ENCODE data around the gene TPBGL.

TPBGL gene

DNA sequence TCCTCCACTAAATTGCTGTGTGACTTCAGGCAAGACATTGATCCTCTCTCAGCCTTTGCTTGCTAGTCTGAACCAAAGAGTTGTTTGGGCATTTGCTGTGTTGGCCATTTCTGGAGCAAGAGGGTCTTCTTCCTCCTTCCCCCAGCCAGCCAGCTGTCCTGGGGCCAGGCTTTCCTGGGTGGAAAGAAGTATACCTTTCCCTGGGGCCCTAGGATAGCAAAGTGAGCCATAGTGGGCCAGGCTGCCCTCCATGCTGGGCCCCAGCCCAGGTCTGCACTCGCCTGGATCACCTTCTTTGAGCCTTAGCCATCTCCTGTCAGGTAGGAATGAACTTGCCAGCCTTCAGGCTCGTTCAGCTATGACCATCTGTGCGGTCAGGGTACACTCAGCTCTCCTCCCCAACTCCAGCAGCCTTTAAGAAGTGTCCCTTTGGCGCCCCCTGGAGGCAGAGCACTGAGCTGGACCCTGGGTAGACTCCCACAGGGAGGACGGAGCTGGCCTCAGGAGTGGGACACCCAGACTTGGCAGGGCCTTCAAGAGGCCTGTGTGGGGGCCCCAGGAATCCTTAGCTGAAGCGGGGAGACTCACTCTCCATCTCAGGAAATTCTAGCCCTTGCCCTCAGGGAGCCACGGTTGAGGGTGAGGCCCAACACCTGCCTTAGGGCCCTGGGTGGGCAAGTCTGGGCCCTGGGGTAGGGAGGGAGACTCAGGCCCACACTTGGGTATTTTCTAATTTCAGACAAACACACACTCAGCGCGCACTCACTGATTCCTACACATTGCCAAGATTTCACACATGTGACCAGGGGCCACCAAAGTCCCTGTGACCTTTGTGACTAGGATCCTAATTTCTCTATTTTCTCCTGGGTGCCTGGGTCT, 35.6 kb upstream of the TPBGL start:
- DNase-seq (ENCODE audit: low read depth, low spot score), result peak; percentile 51

DNA sequence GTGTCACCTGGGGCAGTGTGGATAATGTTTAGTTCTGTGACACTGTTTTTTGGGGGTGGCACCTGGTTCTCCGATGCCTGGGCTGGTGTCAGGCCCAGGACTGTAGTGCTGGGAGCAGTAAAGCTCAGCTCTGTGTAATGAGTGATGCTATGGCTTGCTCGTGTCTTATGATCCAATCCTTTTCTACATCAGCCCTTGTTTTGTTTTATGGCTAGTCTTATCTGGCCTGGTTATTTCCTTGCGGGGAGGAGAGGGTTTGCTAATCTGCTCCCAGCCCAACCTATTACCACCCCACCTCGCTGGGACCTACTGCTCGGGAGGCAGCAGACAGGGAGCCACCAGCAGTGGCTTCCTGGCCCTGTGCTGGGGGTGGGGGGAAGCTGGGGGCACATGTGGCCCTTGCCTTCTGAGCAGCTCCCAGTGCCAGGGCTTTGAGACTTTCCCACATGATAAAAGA, 35.0 kb upstream of the TPBGL start:
- no peak for DNase-seq (ENCODE audit: low read depth, low spot score)

More for the DNA sequence above, 35.6 kb upstream of the TPBGL start:
- H3K4me3 ChIP-seq (ENCODE audit: low read length), result no peak overlapping the region

DNA sequence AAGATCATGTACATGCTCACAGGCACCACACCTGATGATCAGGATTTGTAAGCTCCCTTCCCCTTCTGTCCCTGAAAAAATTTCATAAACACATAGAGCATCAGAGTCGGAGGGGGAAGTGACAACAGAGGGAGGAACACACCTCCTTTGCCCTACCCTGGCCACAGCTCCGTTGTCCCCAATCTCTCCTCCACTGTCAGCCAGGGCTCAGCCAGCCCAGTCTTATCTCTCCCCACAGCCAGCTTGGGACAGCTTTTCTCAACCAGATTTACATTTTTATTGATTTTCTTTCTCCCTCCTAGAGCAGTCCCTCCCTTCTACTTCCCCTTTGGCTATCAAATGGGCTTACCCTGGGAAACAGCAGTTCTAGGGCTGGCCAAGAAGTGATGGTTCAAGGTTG, 32.1 kb upstream of the TPBGL start:
- no peak for DNase-seq (ENCODE audit: low read depth, low spot score)
- no peak overlapping the region for H3K4me3 ChIP-seq (ENCODE audit: low read length)

More for the DNA sequence above, 35.0 kb upstream of the TPBGL start:
- no peak overlapping the region for H3K4me3 ChIP-seq (ENCODE audit: low read length)

DNA sequence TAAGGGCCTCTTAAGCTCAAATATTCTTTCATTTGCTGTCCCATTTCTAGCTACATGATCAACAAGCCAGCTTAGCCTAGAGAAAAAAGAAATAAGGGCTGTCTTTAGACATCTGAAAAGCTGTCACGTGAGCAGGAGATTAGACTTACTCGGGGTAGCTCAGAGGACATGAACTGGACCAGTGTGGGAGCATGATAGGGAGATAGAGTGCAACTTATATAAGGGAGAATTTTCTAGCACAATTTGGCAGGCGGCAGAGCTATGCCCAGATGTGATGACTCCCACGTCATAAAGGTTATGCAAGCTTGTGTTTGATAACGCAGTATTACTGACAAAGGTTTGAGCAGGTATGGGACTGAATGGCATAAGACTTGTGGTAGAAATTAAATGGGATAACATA, 28.2 kb upstream of the TPBGL start:
- no peak overlapping the region for H3K4me3 ChIP-seq (ENCODE audit: low read length)
- DNase-seq (ENCODE audit: low read depth, low spot score), result no peak

DNA sequence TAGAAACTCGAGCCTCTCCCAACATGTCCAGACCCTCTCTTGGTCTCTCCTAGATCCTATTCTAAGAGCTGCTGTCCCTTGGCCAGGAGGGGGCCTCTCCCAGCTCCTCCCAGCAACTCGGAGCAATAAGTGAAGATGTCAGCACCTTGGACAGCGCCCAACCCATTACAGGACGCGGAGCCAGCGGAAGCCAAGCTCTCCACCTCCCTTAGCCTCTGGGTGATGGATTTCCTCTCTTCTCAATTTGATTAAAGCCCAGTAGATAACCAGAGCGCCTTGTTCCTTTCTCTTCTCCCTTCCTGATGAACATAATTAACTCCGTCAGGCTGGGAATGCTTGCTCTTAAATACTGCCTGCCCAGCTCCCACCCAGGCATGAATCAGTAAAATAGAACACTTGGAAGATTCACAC, 26.2 kb upstream of the TPBGL start:
- peak; percentile 86 for DNase-seq (ENCODE audit: low read depth, low spot score)
- no peak overlapping the region for H3K4me3 ChIP-seq (ENCODE audit: low read length)

DNA sequence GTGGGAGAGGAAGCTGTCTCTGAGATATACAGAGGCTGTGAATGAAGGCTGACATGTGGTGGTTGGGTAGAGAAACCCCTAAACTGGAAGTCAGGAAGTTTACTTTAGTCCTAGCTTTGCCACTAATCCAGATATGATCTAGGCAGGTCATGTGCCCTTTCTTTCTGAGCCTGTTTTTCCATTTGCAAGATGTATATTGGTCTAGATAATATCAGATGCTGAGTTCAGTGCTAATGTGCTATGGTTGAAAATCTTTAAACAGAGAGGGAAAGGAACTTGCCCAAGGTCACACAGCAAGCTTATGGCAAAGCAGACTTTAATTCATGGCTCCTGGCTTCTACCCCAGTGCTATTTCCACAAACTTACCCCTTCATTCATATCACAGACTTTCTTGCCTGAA, 25.7 kb upstream of the TPBGL start:
- no peak for DNase-seq (ENCODE audit: low read depth, low spot score)
- no peak overlapping the region for H3K4me3 ChIP-seq (ENCODE audit: low read length)

DNA sequence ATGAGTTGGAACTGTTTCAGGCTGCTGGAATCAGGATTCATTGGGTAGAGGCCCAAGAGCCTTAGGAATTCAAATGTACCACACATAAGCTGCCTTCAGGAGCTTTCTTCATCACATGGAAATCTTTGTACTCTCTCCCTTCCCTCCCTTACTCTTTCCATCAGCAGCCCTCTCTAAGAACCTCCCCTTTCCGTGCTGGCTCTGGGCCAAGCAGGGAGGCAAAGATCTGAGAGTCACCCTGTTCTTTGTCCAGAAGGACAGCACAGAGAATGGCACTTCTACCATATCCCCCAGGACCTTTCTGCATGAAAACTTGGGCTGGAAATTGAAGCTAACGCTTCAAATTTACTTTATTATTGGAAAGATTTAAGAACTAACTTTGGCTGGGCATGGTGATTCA, 20.7 kb upstream of the TPBGL start:
- DNase-seq (ENCODE audit: low read depth, low spot score), result no peak
- no peak overlapping the region for H3K4me3 ChIP-seq (ENCODE audit: low read length)

DNA sequence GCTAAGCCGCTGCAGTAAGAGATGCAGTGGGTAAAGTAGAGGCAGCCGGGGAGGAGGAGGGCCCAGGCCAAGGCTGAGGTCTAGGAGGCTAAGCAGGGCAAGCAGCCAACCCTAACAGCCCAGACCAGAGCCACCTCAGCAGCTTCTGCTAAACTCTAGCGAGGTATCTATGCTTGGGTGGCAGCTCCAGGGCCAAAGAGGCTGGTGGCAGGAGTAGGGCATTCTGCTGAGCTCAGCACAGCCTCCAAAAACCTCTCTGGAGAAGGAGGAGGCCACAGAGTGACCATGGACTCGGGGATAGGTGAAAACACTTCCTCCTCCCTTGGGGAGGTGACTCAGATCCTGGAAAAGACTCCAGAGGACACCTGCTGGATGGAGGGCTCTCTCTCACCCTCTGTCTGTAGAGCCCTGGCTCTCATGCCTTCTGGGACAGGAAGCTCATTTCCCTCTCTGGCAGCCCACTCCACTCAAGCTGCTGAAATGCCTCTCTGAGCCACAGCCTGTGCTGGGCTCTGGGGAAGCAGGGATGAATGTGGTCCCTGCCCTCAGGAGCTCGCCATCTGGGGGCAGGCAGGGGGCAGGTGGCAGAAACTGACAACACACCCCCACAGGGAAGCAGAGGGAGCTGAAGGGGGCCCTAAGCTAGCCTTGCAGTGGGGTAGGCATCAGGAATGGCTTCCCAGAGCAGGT, 16.5 kb upstream of the TPBGL start:
- H3K4me3 ChIP-seq (ENCODE audit: low read length), result no peak overlapping the region
- no peak for DNase-seq (ENCODE audit: low read depth, low spot score)

DNA sequence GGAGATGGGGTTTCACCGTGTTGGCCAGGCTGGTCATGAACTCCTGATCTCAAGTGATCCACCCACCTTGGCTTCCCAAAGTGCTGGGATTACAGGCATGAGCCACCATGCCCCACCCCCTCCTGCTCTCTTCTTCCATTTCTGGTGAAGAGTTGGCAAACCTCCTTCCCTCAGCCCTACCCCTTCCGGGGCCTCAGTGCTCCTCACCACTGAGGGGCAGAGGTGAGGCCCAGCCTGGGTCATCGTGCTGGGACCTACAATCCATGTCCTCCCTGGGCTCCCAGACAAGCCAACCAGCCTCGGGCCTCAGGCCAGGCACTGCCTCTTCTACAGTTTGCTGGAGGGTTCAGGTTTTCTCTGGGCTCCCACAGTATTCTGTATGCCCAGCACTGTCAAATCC, 14.8 kb upstream of the TPBGL start:
- DNase-seq (ENCODE audit: low read depth, low spot score), result no peak
- no peak overlapping the region for H3K4me3 ChIP-seq (ENCODE audit: low read length)

DNA sequence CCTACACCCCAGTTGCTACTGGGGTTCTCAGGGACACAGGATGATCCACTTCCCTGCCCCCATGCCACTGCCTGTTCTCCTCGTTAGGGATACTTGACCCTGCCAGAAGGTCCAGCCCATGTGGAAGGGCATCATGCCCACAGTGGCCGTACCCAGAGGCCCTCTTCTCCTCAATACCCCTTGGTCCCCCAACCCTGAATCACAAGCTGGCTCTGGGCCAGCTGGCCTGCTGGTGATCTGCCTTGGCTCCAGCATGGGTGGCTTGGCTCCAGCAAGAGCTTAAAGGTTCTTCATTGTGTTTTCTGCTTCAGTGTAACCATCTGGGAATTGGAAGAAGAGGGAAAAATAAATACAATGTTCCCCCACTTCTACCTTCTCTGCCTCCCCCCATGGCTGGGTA, 11.1 kb upstream of the TPBGL start:
- H3K4me3 ChIP-seq (ENCODE audit: low read length), result no peak overlapping the region
- DNase-seq (ENCODE audit: low read depth, low spot score), result no peak

DNA sequence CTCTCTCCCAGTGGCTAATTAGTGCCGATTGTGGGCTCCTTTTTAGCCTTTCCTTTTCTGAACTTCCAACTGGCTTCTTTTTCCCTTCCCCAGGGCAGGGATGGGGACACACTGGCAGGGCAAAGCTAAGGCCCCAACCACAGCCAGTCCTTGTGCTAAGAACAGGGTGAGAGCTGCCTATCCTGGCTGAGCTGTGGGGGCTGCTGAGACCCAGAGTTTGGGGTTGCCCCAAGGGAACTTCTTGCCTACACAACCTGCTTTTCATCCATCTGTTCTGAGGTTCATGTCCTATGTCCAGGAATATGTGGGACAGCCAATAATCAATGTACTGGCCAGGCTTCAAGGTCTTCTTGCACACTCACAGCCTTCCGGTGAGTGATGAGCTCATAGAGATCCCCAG, 10.0 kb upstream of the TPBGL start:
- no peak for DNase-seq (ENCODE audit: low read depth, low spot score)
- no peak overlapping the region for H3K4me3 ChIP-seq (ENCODE audit: low read length)

DNA sequence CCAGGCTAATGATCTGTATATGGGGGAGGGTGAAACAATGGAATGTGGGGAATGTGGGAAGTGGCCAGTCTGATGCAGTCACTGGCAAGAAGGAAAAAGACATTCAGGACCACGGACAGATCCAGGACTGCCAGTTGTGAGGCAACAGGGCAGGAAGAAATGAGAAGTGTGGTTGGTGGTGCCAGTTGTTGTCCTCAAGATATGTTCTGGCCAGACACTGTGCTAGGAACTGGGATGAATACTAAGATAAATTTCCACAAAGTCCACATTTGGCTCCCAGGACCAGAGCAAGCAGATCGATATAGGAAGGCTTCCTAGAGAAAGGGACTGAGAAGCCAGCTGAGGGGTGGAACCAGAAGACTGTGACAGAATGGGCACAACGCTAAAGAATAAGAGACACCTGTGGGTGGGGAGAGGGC, 6.8 kb upstream of the TPBGL start:
- DNase-seq (ENCODE audit: low read depth, low spot score), result peak; percentile 35
- no peak overlapping the region for H3K4me3 ChIP-seq (ENCODE audit: low read length)

DNA sequence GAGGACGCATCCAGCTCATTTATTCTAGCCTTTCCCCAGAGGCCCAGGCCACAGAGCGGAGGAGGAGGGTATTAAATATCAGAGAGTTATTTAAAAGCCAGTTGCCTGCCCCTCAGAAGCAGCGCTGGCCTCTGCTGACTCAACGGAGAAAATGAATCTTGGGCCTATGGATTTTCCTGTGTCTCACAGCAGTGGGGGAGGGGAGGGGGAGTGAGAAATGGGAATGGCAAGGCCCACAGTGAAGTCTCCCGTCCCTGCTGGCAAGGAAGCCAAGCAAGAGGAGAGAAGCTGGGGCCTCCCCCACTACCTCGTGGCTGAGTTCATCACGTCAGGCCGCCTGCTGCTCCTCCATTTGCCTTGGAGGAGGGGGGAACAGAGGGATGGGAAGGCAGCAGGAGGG, 4.5 kb upstream of the TPBGL start:
- no peak for DNase-seq (ENCODE audit: low read depth, low spot score)
- no peak overlapping the region for H3K4me3 ChIP-seq (ENCODE audit: low read length)

DNA sequence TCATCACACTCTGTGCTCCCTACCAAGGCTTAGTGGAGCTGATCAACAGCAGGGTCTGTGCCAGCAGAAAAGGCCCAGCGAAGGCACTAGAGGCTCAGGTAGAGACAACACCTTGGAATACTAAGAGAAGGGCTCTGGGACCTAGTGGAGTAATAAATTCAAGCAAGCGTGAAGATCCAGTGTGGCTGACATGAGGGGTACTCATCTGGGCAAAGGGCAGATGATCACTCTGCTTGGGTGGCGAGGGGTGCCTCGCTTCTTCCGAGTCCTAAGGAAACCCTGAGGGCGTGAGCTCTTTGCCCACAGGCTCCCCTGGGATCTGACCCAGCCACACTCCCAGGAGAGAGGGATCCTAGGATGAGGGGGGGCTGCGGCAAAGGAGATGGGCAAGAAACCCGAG, 3.5 kb upstream of the TPBGL start:
- DNase-seq (ENCODE audit: low read depth, low spot score), result no peak
- no peak overlapping the region for H3K4me3 ChIP-seq (ENCODE audit: low read length)

DNA sequence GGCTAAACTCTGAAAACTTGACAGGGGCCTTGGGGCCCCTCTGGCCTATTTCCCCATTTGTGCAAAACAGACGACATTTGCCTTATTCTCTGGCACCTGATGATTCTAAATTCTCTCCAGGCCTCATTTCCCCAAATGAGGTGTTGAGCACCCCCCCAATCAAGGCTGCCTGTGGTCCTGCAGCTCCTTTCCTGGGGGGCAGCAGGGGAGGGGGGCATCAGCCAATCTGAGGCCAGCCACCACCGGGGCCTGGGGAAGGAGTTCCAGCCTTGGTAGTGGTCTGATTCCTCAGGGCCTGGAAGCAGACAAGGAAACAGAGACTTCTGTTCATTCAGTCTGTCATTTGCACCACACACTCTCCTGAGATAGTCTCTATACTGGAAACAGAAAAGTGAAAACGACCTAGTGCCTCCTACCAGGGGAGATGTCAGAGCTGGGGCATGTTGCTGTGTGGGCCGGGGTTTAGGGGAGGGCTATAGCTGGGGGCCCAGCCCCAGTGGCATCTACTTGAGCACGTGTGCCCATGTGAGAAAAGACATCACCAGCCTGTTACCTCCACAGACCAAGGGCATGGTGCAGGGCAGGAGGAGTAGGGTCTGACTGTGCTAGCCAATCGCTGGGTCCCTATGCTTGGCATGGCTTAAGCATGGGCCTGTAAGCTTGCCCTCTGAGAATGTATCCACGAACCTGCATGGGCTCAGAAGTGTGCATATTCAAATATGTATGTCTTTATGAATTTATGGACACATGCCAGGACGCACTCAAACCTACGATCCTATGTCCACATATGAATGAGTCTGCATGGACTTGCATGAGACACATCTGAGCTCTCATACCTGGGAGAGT, 1.8 kb upstream of the TPBGL start:
- H3K4me3 ChIP-seq (ENCODE audit: low read length), result no peak overlapping the region
- DNase-seq (ENCODE audit: low read depth, low spot score), result no peak

DNA sequence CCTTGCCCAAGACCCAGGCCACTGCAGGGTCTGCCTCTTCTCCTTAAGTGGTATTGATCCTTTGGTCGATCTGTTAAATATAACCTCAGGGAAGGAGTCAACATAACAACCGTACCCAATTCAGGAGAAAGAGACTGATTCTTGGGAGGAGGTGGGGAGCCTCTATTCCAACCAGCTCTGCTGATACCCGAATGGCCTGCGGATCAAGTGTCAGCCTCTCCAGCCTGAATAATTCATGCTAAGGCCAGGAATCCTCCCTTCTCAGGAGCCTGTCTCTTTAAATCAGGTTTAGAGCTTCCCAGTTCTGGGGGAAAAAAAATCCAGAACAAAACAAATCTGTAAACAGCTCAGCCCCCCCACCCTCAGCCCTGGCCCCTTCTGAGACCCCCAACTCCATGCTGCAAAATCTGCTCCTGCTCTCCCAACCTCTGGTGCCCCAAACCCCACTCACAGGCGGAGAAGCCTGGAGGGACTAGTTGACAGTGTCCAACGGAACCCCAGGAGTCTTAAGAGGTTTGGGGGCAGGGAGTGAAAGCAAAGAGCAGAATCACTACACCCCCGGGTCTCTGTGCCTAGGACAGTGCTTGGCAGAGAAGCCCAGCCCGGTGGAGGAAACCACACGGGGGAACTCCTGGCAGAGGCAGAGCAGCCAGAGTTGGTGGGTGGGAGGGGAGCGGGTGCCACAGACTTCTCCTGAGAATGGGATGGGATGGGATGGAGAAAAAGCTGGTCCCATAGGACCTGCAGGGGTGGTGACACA, 863 bp upstream of the TPBGL start:
- no peak for DNase-seq (ENCODE audit: low read depth, low spot score)
- H3K4me3 ChIP-seq (ENCODE audit: low read length), result no peak overlapping the region

DNA sequence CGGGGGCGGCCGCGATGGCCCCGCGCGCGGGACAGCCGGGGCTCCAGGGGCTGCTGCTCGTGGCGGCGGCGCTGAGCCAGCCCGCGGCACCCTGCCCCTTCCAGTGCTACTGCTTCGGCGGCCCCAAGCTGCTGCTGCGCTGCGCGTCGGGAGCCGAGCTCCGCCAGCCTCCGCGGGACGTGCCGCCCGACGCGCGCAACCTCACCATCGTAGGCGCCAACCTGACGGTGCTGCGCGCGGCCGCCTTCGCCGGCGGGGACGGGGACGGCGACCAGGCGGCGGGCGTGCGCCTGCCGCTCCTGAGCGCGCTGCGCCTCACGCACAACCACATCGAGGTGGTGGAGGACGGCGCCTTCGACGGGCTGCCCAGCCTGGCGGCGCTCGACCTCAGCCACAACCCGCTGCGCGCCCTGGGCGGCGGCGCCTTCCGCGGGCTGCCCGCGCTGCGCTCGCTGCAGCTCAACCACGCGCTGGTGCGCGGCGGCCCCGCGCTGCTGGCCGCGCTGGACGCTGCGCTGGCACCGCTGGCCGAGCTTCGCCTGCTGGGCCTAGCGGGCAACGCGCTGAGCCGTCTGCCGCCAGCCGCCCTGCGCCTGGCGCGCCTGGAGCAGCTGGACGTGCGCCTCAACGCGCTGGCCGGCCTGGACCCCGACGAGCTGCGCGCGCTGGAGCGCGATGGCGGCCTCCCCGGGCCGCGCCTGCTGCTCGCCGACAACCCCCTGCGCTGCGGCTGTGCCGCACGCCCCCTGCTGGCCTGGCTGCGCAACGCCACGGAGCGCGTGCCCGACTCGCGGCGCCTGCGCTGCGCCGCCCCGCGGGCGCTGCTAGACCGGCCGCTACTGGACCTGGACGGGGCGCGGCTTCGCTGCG, 697 bp downstream of the TPBGL start:
- peak; percentile 47 for DNase-seq (ENCODE audit: low read depth, low spot score)
- H3K4me3 ChIP-seq (ENCODE audit: low read length), result peak overlapping the region; percentile 35; the same call in 1 of the 2 replicates
